Activated T-cell treated with anti-CD3 and anti-CD28 coated beads for 24 hours (primary cell): ENCODE data around the gene PHF13.

ENCODE experiments used
- DNase-seq: peaks from one replicate; pipeline ENCODE4 v3.0.0-alpha.2; 2020; ENCODE audit warnings: low read depth

Gene PHF13

DNA sequence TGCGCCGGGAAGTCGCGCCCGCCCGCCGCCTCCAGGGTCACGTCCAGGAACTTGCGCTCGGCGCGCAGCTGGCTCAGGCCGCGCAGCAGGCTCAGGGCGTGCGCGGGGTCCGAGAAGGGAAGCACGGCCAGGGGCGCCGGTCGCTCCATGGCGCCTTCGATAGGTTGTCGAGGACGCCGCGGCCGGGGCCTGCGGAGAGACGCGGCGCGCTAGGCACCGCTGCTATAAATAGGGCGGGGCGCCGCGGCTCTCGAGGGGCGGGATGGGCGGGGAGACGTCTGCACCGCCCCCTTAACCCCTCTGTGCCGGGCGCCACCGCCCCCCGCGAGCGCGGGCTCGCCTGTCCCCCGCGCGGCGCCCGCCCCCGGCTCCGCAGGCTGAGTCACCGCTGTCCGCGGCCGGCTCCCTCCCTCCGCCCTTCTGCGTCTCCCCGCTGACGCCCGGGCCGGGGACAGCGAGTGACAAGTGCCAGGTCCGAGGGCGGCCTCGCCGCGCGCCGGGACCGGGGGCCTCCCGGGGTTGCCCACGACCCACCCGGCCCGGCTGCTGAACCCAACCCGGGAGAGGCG is 10.8 kb upstream of the PHF13 start, which contains the start of gene KLHL21:
TSS of gene KLHL21 (minus strand) at position 201 of the 569 bp plus-strand sequence. CDS start at position 149, 52 bp downstream.
- DNase-seq, result peak; percentile 80

DNA sequence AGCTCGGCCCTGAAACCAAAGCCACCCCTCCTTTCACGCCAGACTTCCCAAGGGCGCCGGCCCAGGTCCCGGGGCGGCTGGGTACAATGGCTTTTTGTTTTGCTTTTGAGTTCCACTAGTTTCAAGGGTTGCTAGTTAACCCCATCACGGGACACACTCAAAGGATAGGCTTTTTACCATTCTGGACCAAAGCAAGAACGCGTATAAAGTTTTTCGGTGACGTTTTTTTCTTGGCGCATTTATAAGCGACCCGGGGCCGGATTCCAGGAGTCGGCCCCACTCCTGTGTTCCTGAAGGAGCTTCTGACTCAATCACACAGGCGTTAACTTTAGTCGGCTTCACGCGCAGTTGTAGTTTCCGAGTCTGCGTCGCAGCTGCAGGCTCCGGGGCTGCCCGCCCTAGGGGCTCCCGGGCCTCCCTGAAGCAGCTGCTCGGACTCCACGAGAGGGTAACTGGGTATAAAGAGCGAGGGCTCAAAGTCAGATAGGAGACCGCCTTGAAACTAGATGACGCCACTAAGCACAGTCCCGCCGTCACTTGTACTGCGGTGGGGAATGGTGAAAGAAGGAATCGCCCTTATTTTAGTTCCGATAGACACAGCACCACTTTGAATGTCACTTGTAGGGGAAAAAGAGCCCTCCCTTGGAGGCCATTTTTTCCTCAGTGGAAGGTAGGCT is 10.2 kb upstream of the PHF13 start:
- DNase-seq, result peak; percentile 46

DNA sequence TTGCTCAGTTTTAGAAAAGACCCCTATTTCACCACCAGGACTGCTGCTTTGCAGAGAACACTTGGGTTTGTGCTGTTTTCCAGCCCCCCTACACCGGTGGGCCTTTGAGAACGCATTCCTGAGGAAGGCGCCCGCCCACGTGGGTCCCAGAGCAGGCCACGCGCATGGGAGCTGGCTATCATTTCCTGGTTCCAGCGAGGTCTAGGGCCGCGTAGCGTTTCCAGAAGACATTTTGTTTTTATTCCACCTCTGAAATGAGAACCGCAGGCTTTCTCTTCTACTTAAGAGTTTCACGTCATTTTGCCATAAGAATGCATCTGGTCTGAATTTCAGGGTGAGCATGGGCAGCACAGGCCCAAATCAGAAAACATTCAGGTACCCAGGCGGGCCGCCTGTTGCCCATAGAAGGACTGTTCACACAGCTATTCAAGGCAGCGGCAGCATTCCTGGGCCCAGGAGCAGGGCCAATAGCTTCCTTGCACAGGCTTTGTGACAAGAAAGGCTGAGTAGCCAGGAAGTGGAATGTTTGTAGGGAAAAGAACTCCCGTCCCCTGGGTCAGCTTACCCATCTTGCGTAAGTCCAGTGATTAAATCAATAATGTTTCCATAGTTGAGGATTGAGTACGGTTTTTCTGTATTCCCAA is 9.5 kb upstream of the PHF13 start:
- DNase-seq, result no peak

DNA sequence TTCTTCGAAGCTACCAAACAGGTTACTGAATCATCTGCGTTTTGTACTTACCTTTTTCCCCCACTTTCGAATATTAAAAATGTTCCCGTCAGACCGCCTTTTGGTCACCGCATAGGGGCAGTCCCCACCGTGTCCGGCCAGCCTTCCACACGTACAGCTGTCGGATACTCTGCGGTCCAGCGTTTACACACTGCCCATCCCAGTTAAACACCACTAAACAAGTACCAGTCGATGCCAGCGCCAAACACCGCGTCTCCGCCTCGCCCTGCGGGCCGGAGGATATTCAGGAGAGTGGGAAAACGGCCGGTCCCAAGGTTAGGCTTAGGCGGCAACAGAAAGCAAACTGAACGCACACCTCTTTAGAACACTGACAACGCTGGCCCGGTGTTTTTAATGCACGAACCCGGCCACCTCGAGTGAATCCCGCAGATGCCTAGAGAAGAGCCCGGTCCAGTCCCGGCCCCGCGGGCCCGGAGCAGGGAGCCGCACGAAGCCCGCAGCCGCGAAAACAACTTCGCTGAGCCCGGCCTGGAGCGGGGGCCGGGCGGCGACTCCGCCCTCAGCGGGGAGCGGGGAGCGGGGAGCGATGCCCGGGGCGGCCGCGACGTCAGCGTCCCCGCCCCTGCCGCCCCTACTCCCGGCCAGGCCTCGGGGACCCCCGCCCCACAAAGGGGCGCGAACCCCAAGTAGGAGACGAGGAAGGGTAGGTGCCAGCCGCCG is 730 bp upstream of the PHF13 start:
- DNase-seq, result peak; percentile 23

DNA sequence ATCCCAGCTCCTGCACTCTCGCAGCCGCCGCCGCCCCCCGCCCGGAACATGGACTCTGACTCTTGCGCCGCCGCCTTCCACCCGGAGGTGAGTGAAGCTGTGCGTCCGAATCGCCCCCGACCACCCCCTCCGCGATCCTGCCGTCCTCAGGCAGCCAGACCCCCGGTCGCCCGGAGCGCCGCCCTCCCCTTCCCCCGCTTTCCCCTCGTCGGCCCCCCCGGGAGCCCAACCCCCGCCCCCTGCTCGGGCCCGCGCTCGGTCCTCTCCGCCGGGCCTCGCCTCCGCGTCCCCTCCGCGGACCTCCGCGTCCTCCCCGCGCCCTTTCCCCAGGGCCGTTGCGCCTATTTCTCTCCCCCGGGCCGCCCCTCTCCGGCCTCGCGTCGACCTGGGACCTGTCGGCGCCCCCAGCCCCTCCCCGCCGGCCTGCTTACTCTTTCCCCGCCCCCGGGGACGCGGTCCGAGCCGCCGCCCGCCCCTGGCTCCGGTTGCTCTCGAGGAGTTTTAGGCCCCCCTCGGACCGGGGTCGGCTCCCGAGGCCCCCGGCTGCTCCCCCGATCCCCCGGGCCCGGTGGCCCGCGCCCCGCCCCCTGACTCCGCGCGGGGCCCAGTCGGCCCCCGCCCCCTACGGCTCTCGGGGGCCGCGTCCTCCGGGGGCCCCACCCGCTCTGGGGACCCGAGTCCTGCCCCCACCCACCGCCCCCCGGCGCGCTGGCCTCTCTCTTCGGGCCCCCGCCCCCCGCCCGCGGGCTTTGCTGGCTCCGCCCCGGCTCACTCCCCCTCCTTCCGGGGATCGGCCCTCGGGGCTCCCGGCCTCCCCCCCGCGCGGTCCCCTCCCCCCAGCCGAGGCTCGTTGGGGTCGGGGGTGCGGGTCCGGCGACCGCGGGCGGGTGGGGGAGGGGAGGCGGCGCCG is 743 bp downstream of the PHF13 start:
- DNase-seq, result peak; percentile 38

DNA sequence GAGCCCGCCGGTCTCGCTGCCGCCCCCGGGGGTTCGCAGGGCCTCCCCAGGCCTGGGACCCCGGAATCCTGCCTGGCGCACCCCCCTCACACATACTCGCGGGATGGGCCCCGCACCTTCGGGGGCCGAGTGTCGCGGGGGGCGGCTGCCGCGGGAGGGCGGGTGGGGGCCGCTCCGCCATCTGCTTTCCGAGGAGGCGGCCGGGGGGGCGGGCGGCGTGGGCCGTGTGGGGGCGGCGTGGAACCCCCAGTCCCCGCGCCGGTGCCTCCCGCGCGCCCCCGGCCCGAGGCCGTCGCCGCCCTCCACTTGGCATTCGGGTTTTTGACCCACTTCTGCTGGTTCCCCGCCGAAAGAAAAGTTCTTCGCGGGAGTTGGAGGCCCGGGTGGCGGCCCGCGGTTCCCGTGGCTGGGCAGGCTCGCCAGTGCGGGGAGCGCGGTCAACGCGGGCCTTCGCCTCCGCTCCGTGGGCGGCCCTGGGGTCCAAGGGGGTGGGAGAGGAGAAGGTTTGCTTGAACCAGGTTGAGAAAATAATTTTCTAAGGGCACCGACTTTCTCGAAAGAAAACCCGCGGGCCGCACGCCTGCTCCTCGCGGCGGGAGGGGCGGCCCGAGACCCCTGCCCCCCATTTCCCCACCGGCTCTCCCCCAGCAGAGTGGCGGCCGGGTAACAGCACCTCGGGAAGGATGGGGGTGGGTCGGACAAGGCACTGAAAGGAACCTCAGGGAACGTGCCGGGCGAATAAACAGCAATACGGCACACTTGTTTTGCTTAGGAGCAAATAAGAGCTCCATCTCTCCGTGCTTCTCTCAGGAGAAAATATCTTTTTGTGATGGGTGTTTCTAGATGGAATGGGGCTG is 1.6 kb downstream of the PHF13 start:
- DNase-seq, result no peak

DNA sequence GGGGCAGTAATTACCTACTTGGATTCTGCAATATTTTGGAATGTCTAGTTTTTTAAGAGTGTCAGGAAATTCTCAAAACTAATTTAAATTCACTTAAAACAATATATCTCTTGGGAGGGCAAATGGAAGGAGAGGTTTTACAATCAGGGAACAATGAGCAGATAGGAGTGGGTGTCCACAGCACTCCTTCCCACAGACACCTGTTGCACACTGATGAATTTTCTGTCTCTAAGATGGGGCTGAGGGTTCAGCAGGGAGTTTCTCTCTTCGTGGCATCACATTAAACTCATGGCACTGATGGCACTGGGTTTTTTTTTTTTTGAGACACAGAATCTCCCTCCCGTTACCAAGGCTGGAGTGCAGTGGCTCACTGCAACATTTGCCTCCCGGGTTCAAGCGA is 5.5 kb downstream of the PHF13 start:
- DNase-seq, result no peak

DNA sequence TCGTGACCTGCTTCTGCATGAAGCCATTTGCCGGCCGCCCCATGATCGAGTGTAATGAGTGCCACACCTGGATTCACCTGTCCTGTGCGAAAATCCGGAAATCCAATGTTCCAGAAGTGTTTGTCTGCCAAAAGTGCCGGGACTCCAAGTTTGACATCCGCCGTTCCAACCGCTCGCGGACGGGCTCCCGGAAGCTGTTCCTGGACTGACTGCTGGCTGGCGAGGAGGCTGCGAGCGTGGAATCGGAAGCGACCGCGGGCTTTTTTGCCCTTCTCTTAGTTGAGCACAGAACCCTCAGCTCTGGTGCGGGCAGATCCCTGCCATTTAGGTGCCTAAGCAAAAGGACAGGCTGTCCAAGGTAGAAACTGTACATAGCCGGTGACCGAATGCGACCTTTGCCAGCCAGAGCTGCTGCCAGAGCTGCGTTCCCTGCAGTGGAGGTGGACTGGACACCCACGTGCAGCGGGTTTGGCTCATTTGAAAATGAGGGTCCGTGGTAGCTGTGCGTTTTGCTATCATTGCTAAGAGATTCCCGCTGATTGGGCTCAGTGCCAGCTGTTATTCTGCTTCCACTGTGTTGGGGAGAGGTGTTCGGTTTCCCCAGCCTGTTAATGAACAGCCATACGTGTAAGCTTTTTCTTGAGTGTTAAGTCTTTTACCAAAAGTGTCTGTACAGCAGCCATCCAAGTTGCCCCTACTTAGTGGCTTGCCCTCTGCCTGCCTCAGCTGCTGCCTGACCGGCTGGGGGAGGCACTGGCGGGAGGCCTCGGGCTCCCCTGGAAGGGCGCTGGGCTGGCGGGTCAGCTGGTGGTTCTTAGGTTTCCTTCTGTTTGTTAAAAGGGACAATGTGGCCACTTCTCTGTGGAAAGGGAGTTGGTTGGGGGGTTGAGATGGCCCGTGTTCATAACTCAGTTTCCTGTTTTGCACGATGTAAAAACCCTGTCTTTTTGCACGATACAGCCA is 8.2 kb downstream of the PHF13 start:
- no peak for DNase-seq

DNA sequence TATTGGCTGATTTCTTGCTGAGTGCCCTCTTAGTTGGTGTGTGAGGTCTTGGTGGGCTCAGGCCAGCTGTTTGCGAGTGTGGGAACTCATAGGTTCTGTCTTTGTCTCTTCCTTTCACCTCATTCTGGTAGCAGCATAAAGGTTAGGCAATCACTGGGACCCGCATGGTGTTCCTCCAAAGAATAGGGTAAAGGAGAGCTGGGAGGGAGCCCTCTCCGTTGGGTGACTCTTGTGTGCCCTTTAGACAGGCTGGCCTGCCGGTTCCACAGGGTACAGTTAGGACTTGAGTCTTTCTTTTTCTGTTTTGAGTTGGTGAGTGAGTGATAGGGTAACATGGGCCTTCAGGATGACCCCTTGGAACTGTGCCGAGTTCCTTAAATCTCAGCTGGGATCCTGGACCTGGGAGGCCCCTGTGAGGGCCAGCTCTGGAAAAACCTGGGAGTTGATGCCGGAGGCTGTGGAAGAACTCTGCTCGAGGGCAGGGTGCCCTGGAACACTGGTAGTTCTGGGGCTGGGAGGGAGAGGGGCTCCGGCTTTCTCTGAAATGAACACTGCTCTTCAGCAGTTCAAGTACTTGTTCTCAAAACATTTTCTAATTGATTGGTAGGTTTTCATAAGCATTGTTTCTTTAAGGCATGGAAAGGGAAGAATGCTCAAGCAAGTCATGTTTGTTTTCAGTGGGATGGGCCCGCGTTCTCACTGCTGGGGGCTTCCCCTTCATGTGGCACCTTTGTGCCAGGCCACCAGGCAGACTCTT is 9.0 kb downstream of the PHF13 start:
- no peak for DNase-seq

DNA sequence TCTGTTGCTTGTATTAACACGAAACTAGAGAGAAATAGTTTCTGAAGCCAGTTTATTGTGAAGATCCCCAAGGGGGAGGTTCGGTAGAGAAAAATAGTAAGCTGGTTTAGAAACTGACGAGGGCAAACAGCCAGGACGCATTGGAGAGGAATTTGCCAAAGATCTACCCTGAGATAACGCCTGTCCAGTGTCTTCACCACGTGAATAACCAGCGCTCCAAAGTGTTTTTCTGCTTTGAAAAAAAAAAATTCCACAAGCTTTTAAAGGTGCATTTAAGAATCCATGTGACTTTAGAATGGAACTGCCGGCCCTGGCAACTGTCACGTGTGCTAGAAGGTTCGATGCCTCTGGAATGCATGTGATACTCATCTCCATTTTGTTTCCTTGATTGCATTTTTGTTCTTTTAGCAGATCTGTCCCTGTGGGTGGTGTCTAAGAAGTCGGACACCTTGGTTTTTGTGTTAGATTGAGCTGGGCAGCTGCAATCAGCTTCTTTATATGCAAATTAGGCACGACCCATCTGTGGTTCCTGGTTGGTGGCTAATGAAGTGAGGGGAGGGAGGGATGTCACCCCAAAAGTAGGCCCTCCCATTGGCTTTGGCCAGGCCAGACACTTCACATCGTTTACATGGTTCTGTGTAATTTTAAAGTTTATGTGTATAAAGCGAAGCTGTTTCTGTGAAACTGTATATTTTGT is 9.9 kb downstream of the PHF13 start:
- no peak for DNase-seq

DNA sequence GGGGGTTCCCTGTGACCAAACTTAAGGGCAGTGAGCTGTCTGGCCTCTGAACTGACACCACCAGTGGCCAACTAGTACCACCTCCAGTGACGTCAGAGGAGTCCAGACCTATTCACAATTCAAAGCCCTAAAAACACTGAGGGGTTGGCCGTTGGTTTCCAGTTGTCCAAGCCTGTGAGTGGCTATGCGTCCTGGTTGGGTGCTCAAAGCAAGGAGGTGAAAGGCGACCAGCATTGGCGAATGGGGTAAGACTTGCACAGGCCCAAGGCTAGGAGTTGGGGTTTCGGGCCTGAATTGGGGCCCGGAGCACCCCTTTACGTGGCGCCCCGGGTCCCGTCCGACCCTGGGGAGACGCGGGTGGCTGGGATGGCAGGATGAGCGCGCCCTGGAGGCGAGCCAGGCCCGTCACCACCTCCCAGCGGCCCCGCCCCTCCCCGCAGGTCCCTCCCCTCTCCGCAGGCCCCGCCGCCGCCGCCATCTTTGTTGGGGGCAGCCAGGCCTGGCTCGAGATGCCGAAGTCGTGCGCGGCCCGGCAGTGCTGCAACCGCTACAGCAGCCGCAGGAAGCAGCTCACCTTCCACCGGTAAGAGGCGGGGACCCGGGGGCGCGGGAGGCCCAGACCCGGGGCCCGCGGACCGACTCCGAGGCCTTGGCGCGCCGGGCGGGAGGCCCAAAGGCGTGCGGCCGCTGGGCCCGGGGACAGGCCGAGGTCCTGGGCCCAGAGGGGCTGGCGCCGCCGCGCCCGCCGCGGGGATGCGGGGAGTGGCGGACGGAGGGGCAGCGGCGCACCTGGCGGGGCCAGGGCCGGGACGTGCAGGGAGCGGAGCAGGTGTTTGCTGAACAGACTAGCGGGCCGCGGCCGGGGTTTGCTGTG is 11.4 kb downstream of the PHF13 start, which contains the start of gene THAP3:
TSS of gene THAP3 (plus strand) at position 159 of the 874 bp plus-strand sequence. CDS start at position 510, 351 bp downstream.
- peak; percentile 85 for DNase-seq

DNA sequence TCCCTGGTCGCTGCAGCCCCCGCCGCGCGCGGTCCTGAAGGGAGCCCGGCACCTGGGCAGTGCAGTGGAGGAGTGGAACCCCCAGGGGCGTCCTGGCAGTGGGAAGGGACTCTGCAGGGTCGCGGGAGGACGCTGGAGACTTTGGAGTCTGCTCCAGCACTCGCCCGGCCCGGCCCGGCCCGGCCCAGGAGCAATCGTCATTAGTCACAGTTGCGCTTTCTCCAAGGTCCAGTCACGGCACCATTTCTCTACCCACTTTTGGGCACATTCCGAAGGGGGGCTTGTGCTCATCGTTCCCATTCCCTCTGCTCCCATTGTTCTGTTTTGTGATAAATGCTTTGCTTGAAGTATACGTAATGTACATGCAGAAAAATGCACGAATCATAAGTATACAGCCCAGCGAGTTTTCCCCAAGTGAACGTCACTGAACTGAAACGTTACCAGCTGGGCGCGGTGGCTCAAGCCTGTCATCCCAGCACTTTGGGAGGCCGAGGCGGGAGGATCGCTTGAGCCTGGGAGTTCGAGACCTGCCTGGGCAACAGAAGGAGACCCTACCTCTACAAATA is 12.1 kb downstream of the PHF13 start:
- DNase-seq, result no peak

DNA sequence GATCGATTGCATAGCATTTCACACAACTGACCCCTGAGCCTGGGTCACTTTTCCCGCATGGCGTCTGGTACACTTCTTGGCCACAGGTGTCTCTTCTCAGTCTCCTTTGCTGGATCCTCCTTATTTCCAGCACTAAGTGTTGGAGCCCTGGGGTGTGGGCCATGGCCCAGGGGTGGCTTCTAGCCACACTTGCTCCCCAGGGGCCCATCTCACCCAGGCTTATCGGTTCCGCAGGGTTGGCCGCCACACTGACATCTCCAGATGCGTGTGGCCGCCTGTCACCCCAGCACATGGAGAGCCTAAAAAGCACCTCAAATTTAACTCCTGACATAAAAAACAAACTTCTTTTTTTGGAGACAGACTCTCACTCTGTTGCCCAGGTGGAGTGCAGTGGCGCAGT is 13.5 kb downstream of the PHF13 start:
- no peak for DNase-seq

DNA sequence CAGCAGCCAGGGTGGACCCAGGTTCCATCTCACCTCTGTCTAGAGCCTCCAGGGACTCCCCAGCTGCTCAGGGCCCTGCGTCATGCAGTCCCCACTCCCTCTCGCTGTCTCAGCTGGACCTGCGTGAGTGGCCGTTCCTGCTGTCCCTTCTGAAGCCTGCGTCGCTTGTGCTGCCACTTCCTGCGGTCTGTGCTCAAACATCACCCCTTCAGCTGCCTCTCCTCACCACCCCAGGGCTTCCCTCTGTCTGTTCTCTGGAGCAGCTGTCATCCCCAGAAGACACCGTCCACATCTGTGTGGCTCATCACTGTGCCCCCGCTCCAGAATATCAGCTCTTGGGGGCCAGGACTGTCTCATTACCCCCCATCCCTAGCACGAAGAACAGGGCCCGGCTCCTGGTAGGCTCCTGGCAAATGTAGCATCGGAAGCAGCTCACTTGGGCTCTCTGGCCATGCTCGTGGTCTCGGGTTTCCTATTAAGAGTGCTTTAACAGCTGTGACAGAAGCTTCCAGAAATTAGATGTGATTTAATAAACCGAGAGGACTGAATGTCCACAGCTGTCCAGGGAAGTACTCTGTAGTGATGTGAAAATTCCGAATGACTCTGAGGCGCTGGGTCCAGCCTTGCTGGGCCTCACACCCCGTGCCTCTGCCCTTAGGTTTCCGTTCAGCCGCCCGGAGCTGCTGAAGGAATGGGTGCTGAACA is 14.5 kb downstream of the PHF13 start:
- no peak for DNase-seq

DNA sequence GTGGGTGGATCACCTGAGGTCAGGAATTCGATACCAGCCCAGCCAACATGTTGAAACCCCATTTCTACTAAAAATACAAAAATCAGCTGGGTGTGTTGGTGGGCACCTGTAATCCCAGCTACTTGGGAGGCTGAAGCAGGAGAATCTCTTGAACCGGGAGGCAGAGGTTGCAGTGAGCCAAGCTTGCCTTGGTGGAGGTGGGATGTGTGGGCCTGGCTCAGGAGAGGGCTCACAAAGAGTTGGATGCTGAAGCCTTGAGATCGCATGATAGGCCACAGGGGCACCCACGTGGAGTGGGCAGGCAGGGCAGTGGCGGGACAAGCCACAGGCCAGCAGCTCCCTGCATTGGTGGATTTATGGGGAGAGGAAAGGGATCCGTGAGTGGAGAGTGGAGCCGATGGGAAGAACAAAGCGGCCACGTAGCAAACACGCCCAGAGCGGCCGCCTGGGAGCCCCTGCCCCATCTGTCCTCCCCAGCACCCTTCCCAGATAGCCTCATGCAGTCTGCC is 15.5 kb downstream of the PHF13 start:
- DNase-seq, result no peak

DNA sequence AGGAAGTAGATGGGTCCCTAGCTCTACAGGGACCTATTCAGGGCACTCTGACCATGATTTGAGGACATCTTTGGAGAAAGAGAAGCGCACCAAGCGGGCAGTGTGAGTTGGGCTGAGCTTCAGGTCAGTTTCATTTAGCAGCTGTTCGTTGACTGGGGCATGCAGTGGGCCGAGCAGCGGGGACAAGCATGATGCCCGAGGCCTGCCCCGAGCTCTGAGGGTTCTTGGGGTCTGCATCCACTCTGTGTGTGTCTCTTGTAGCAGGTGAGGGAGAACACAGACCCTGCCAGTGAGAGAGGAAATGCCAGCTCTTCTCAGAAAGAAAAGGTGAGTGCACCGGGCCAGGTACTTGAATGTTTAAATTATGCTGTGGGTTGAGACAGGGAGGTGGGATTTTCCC is 16.5 kb downstream of the PHF13 start:
- DNase-seq, result no peak
